PC-9 (cell line): ENCODE data around the gene GHR. TPM values are rescaled to one million over a fixed set of nuclear protein-coding genes. Genes with fewer than 3 reads are reported as not detected.

Source experiments
- BruUV-seq: library from RNA; stranded (reverse); fragments of 400-500 nt; replicated peaks from 2 replicates; lab custom pipeline; 2021; lab: Mats Ljungman, UMichigan
- CTCF ChIA-PET: fragments of 300-600 bp; sonication (Branson Sonifier 250); formaldehyde crosslinking; loops from one replicate; lab custom pipeline; 2022; ENCODE audit warnings: antibody characterized with exemption; lab: Charles Lee
- POLR2A ChIA-PET: fragments of 300-600 bp; sonication (Branson Sonifier 250); formaldehyde crosslinking; loops from one replicate; lab custom pipeline; 2022; ENCODE audit warnings: antibody characterized with exemption; ENCODE audit not compliant: unreplicated experiment; lab: Charles Lee
- DNase-seq, 2 experiments: peaks; one replicate each; pipeline versions ENCODE4 v3.0.0 to v3.0.0-alpha.2; 2015 to 2022; ENCODE audit warnings: mixed read lengths in 1 of 2
- H2AFZ ChIP-seq: fragments of 200-600 bp; sonication (generic); 2 replicates; pipeline ENCODE4 v1.8.1; 2017; ENCODE audit warnings: antibody characterized with exemption
- H3F3A ChIP-seq: fragments of 200-600 bp; sonication (generic); 2 replicates; pipeline ENCODE4 v1.8.1; 2017; ENCODE audit warnings: antibody characterized with exemption, mild to moderate bottlenecking, low read depth; ENCODE audit not compliant: insufficient read depth
- H3K27ac ChIP-seq: fragments of 200-600 bp; sonication (generic); 2 replicates; pipeline ENCODE4 v1.6.1; 2016; ENCODE audit warnings: mixed run types
- H3K27me3 ChIP-seq: fragments of 200-600 bp; sonication (generic); 2 replicates; pipeline ENCODE4 v1.6.1; 2016; ENCODE audit warnings: low read depth, mixed run types; ENCODE audit not compliant: insufficient read depth
- H3K36me3 ChIP-seq: fragments of 200-600 bp; sonication (generic); 2 replicates; pipeline ENCODE4 v1.6.1; 2016; ENCODE audit warnings: low read depth, mixed run types
- H3K4me1 ChIP-seq: fragments of 200-600 bp; sonication (generic); replicated peaks from 2 replicates; pipeline ENCODE4 v1.6.1; 2016; ENCODE audit warnings: mixed run types; ENCODE audit not compliant: insufficient read depth
- H3K4me2 ChIP-seq: fragments of 200-600 bp; sonication (generic); 2 replicates; pipeline ENCODE4 v1.6.1; 2017; ENCODE audit warnings: mixed run types
- H3K4me3 ChIP-seq: fragments of 200-600 bp; sonication (generic); 2 replicates; pipeline ENCODE4 v1.6.1; 2016; ENCODE audit warnings: mixed run types
- H3K79me2 ChIP-seq: fragments of 200-600 bp; sonication (generic); 2 replicates; pipeline ENCODE4 v1.6.1; 2017; ENCODE audit warnings: low read depth, mixed run types
- H3K9me2 ChIP-seq: fragments of 200-600 bp; sonication (generic); 2 replicates; pipeline ENCODE4 v1.8.1; 2017; ENCODE audit warnings: mild to moderate bottlenecking; ENCODE audit not compliant: insufficient read depth
- H3K9me3 ChIP-seq: fragments of 200-600 bp; sonication (generic); 2 replicates; pipeline ENCODE4 v1.8.1; 2016; ENCODE audit warnings: low read depth; ENCODE audit not compliant: insufficient read depth
- H4K20me1 ChIP-seq: fragments of 200-600 bp; sonication (generic); 2 replicates; pipeline ENCODE4 v1.8.1; 2017; ENCODE audit not compliant: insufficient read depth
- EZH2 ChIP-seq: fragments of 200-600 bp; sonication (generic); IDR thresholded peaks from 2 replicates; pipeline ENCODE4 v1.8.0; 2017; ENCODE audit warnings: antibody characterized with exemption, low read depth
- intact Hi-C: fragments of 100-400 bp; cut with micrococcal nuclease; formaldehyde crosslinking; loops from one replicate; pipeline ENCODE4 v1.10.0; 2022; ENCODE audit not compliant: unreplicated experiment
- total RNA-seq: library from RNA; stranded (reverse); gene quantifications from 2 replicates; pipeline ENCODE4 v1.2.3, GENCODE V29; 2021
- TF ChIP-seq, protein P1 (sequence below): fragments of 200-600 bp; sonication (generic); conservative IDR thresholded peaks from 2 replicates; pipeline ENCODE4 v1.6.1; 2017; ENCODE audit warnings: mixed run types, antibody characterized with exemption, mild to moderate bottlenecking, moderate library complexity

GHR gene
- total RNA-seq, 1 experiment from 2014 or later: not detected

GRCh38 chr5:42569325-42569724 lies 146.1 kb downstream of the GHR start:
- H2AFZ ChIP-seq: no peak overlapping the region
- intact Hi-C loops: no loop called here
- no TSS peak for BruUV-seq

GRCh38 chr5:42569953-42570548 lies 146.8 kb downstream of the GHR start:
- no peak overlapping the region for H2AFZ ChIP-seq
- no peaks in the 10 kb centered on the region for H4K20me1 ChIP-seq
- no peak overlapping the region for H3K27ac ChIP-seq
- TF ChIP-seq, protein P1, sequence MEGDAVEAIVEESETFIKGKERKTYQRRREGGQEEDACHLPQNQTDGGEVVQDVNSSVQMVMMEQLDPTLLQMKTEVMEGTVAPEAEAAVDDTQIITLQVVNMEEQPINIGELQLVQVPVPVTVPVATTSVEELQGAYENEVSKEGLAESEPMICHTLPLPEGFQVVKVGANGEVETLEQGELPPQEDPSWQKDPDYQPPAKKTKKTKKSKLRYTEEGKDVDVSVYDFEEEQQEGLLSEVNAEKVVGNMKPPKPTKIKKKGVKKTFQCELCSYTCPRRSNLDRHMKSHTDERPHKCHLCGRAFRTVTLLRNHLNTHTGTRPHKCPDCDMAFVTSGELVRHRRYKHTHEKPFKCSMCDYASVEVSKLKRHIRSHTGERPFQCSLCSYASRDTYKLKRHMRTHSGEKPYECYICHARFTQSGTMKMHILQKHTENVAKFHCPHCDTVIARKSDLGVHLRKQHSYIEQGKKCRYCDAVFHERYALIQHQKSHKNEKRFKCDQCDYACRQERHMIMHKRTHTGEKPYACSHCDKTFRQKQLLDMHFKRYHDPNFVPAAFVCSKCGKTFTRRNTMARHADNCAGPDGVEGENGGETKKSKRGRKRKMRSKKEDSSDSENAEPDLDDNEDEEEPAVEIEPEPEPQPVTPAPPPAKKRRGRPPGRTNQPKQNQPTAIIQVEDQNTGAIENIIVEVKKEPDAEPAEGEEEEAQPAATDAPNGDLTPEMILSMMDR: no peak
- no peak for TF ChIP-seq EZH2
- H3K36me3 ChIP-seq: no peaks in the 10 kb centered on the region
- no peaks in the 10 kb centered on the region for H3K9me2 ChIP-seq
- H3K4me2 ChIP-seq: no peak overlapping the region
- DNase-seq: no peak
- intact Hi-C loops: no loop called here
- ChIA-PET POLR2A (no interaction called here), CTCF (no interaction called here)
- H3K9me3 ChIP-seq: no peaks in the 10 kb centered on the region
- H3K4me1 ChIP-seq: no peaks in the 10 kb centered on the region
- BruUV-seq: no TSS peak
- H3F3A ChIP-seq: no peaks in the 10 kb centered on the region
- H3K27me3 ChIP-seq: no peaks in the 10 kb centered on the region
- no peak overlapping the region for H3K4me3 ChIP-seq
- no peaks in the 10 kb centered on the region for H3K79me2 ChIP-seq

More at GRCh38 chr5:42569325-42569724, 146.1 kb downstream of the GHR start:
- Histone ChIP-seq H3K36me3 (no peaks in the 10 kb centered on the region), H3K4me3 (no peak overlapping the region), H3K79me2 (no peaks in the 10 kb centered on the region), H3K9me2 (no peaks in the 10 kb centered on the region), H3K9me3 (no peaks in the 10 kb centered on the region), H4K20me1 (no peaks in the 10 kb centered on the region), H3K4me1 (no peaks in the 10 kb centered on the region), H3K27ac (no peak overlapping the region), H3K27me3 (no peaks in the 10 kb centered on the region), H3F3A (no peaks in the 10 kb centered on the region), H3K4me2 (no peak overlapping the region)
- ChIA-PET POLR2A (no interaction called here), CTCF (no interaction called here)
- DNase-seq: no peak
- TF ChIP-seq, protein P1: no peak
- no peak for TF ChIP-seq EZH2

DNA sequence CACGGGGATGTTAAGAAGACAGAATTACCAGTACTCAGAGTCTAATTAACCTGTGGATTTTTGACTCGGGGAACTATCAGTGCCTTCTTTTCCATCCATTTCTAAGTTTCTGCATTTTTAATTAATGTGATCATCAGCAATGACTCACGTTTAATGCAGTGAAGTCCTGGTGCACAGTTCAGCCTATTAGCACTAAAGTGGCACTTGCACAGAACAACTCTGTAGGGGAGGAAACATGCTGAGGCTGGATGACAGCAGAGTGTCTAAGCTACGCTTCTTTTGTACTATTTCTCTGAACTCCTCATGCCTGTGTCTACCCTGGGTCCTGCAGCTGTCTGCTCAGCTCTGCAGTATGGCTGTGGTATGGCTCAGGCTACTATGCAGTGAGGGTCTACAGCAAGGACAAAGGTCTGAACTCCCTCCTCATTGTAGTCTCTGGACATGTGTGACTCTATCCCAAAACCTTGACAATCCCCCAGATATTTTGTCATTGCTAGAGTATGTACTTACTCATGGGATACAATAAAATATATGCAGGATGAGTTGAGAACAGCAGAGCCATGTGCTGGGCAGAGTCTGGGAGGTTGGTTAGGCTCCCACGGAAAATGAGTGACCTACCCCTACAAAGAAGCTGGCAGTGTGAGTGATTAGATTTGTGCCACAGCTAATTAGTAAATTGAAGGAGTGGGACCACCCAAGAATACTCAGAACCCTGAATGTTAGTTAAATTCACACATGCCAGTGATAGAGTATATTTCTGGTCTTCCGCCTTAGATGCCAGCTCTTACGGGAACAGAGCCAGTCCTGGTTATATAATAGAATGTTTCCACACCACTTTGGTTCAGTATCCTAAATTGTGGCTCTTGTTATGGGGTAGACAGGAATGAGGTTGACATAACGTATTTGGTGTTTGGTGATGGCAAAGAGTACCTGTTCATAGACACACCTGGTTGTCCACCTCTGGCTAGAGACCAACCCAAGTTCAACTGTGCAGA lies 148.0 kb downstream of the GHR start:
- Histone ChIP-seq H2AFZ (no peak overlapping the region), H4K20me1 (no peaks in the 10 kb centered on the region), H3K4me3 (no peak overlapping the region), H3F3A (no peaks in the 10 kb centered on the region), H3K36me3 (no peaks in the 10 kb centered on the region), H3K9me3 (no peaks in the 10 kb centered on the region), H3K4me2 (no peak overlapping the region), H3K4me1 (no peaks in the 10 kb centered on the region), H3K27me3 (no peaks in the 10 kb centered on the region), H3K27ac (no peak overlapping the region), H3K79me2 (no peaks in the 10 kb centered on the region), H3K9me2 (no peaks in the 10 kb centered on the region)
- CTCF ChIA-PET: no interaction called here
- no TSS peak for BruUV-seq
- intact Hi-C loops: no loop called here
- POLR2A ChIA-PET: no interaction called here
- no peak for TF ChIP-seq EZH2
- TF ChIP-seq, protein P1: no peak
- no peak for DNase-seq
